Keratinocyte (primary cell): ENCODE results near the gene CXorf65. TPM values are rescaled to one million over a fixed set of nuclear protein-coding genes. Genes with fewer than 3 reads are reported as not detected.

Experiments used
- DNase-seq: peaks from one replicate; pipeline ENCODE4 v3.0.0-alpha.2; 2011; ENCODE audit warnings: low read depth, missing footprints, low spot score
- FAIRE-seq: peaks from 2 replicates; lab custom pipeline; 2011; peaks lifted over from hg19 to GRCh38; lab: Jason Lieb, UNC
- H2AFZ ChIP-seq: 2 replicates; pipeline ENCODE4 v1.6.0; 2012; ENCODE audit warnings: low read length, control low read depth, inconsistent platforms; ENCODE audit not compliant: control insufficient read depth
- H3K27ac ChIP-seq: 2 replicates; pipeline ENCODE4 v1.5.1; 2011; ENCODE audit warnings: low read length; ENCODE audit not compliant: control insufficient read depth, insufficient read depth
- H3K27me3 ChIP-seq: 3 replicates; pipeline ENCODE4 v1.6.0; 2011; ENCODE audit warnings: low read length; ENCODE audit not compliant: control insufficient read depth, insufficient read depth; ENCODE audit errors: extremely low read depth
- H3K36me3 ChIP-seq, 2 experiments: 2 replicates in 1 of 2; 3 replicates in 1 of 2; pipeline ENCODE4 v1.5.1; 2011; ENCODE audit warnings: low read length in 2 of 2, mild to moderate bottlenecking in 1 of 2; ENCODE audit not compliant: control insufficient read depth in 2 of 2, insufficient read depth in 2 of 2; ENCODE audit errors: extremely low read depth in 1 of 2
- H3K4me1 ChIP-seq: 3 replicates; pipeline ENCODE4 v1.5.1; 2011; ENCODE audit warnings: low read length; ENCODE audit not compliant: control insufficient read depth, insufficient read depth; ENCODE audit errors: extremely low read depth
- H3K4me2 ChIP-seq: 3 replicates; pipeline ENCODE4 v1.6.0; 2011; ENCODE audit warnings: low read depth, low read length; ENCODE audit not compliant: control insufficient read depth, insufficient read depth; ENCODE audit errors: extremely low read depth
- H3K4me3 ChIP-seq, 3 experiments: fragments of 200-600 bp in 1 of 3; sonication (generic) in 1 of 3; 2 replicates in 2 of 3; 3 replicates in 1 of 3; pipeline ENCODE4 v1.5.1; 2011 to 2016; ENCODE audit warnings: low read length in 3 of 3, mild to moderate bottlenecking in 3 of 3, control low read depth in 2 of 3, inconsistent platforms in 1 of 3, low read depth in 1 of 3, mixed read lengths in 1 of 3, mixed run types in 1 of 3, moderate library complexity in 1 of 3; ENCODE audit not compliant: control insufficient read depth in 2 of 3, insufficient read depth in 2 of 3; ENCODE audit errors: extremely low read depth in 1 of 3
- H3K79me2 ChIP-seq: 2 replicates; pipeline ENCODE4 v1.6.0; 2012; ENCODE audit warnings: low read length; ENCODE audit not compliant: control insufficient read depth, insufficient read depth
- H3K9ac ChIP-seq: 3 replicates; pipeline ENCODE4 v1.6.0; 2011; ENCODE audit warnings: low read length; ENCODE audit not compliant: control insufficient read depth, insufficient read depth; ENCODE audit errors: extremely low read depth
- H3K9me1 ChIP-seq: 3 replicates; pipeline ENCODE4 v1.6.0; 2011; ENCODE audit warnings: low read length; ENCODE audit not compliant: control insufficient read depth, insufficient read depth; ENCODE audit errors: extremely low read depth
- H3K9me3 ChIP-seq: 2 replicates; pipeline ENCODE4 v1.5.1; 2012; ENCODE audit warnings: low read depth, low read length; ENCODE audit not compliant: control insufficient read depth
- H4K20me1 ChIP-seq: 3 replicates; pipeline ENCODE4 v1.6.0; 2011; ENCODE audit warnings: low read length; ENCODE audit not compliant: control insufficient read depth, insufficient read depth; ENCODE audit errors: extremely low read depth
- EZH2 ChIP-seq: IDR thresholded peaks from one replicate; pipeline ENCODE4 v1.6.1; 2012; ENCODE audit warnings: inconsistent platforms, mild to moderate bottlenecking, low read length, moderate library complexity
- dilution Hi-C: fragments of 300-500 bp; cut with MboI; formaldehyde crosslinking; loops from one replicate; pipeline ENCODE4 v1.7.0; 2020; ENCODE audit warnings: low sequenced_read_pairs; ENCODE audit not compliant: extremely low pct_ligation_motif_present
- polyA plus RNA-seq, 5 experiments: library from polyadenylated mRNA; depleted of rRNA in 3 of 5; stranded (reverse) in 3 of 5; stranded (forward) in 1 of 5; unstranded in 1 of 5; fragments of >200 nt; gene quantifications; 1 replicate in 1 of 5; 2 replicates in 3 of 5; 3 replicates in 1 of 5; pipeline versions ENCODE4 v1.2.1 to v1.2.3, GENCODE V29; 2011 to 2012; ENCODE audit warnings: missing spikeins in 2 of 5, low read depth in 1 of 5, low replicate concordance in 1 of 5
- TF ChIP-seq, protein P1 (sequence below), 3 experiments: IDR thresholded peaks in 1 of 3; conservative IDR thresholded peaks in 1 of 3; optimal IDR thresholded peaks in 1 of 3; 2 replicates in 2 of 3; 3 replicates in 1 of 3; pipeline versions ENCODE3 to v1.5.1; 2011; ENCODE audit warnings: low read length in 3 of 3, mild to moderate bottlenecking in 3 of 3, moderate library complexity in 2 of 3, control low read depth in 1 of 3, inconsistent platforms in 1 of 3; ENCODE audit not compliant: insufficient read depth in 2 of 3; ENCODE audit errors: extremely low read depth in 1 of 3

CXorf65 gene
- polyA plus RNA-seq, 1 donor (not counting 4 experiments of a cell fraction or from before 2014, with no cell fraction given), result not detected

- H3K9ac ChIP-seq, result no peak overlapping the region
- H3K4me3 ChIP-seq, result no peak overlapping the region
- H3K27me3 ChIP-seq, result no peaks in the 10 kb centered on the region
- TF ChIP-seq, protein P1, sequence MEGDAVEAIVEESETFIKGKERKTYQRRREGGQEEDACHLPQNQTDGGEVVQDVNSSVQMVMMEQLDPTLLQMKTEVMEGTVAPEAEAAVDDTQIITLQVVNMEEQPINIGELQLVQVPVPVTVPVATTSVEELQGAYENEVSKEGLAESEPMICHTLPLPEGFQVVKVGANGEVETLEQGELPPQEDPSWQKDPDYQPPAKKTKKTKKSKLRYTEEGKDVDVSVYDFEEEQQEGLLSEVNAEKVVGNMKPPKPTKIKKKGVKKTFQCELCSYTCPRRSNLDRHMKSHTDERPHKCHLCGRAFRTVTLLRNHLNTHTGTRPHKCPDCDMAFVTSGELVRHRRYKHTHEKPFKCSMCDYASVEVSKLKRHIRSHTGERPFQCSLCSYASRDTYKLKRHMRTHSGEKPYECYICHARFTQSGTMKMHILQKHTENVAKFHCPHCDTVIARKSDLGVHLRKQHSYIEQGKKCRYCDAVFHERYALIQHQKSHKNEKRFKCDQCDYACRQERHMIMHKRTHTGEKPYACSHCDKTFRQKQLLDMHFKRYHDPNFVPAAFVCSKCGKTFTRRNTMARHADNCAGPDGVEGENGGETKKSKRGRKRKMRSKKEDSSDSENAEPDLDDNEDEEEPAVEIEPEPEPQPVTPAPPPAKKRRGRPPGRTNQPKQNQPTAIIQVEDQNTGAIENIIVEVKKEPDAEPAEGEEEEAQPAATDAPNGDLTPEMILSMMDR (optimal IDR thresholded peaks at IDR 0.05 in 1 of 3, IDR thresholded peaks at IDR 0.05 in 1 of 3, conservative IDR thresholded peaks at IDR 0.05 in 1 of 3; ENCODE audit: extremely low read depth in 1 of 3, insufficient read depth in 2 of 3, low read length in 3 of 3), result no peak
- TF ChIP-seq EZH2, result no peak
- no peak overlapping the region for H3K4me2 ChIP-seq
- FAIRE-seq (no peak), DNase-seq (no peak)
- no peaks in the 10 kb centered on the region for H4K20me1 ChIP-seq
- dilution Hi-C loops, result no loop called here
- H3K9me1 ChIP-seq, result no peaks in the 10 kb centered on the region
- no peak overlapping the region for H3K27ac ChIP-seq
- no peaks in the 10 kb centered on the region for H3K4me1 ChIP-seq
- no peak overlapping the region for H2AFZ ChIP-seq
- no peaks in the 10 kb centered on the region for H3K36me3 ChIP-seq
- H3K79me2 ChIP-seq, result no peaks in the 10 kb centered on the region
- H3K9me3 ChIP-seq, result no peaks in the 10 kb centered on the region
These were observed 4.2 kb downstream of the CXorf65 start for GRCh38 chrX:71102292-71102691.

- DNase-seq (no peak), FAIRE-seq (no peak)
- Histone ChIP-seq H3K9me3 (no peaks in the 10 kb centered on the region), H3K27ac (no peak overlapping the region), H2AFZ (no peak overlapping the region), H3K79me2 (no peaks in the 10 kb centered on the region), H3K4me3 (no peak overlapping the region), H4K20me1 (no peaks in the 10 kb centered on the region), H3K9me1 (no peaks in the 10 kb centered on the region), H3K4me1 (no peaks in the 10 kb centered on the region), H3K4me2 (no peak overlapping the region), H3K36me3 (no peaks in the 10 kb centered on the region), H3K27me3 (no peaks in the 10 kb centered on the region), H3K9ac (no peak overlapping the region)
- TF ChIP-seq, protein P1 (optimal IDR thresholded peaks at IDR 0.05 in 1 of 3, IDR thresholded peaks at IDR 0.05 in 1 of 3, conservative IDR thresholded peaks at IDR 0.05 in 1 of 3; ENCODE audit: extremely low read depth in 1 of 3, insufficient read depth in 2 of 3, low read length in 3 of 3), result no peak
- TF ChIP-seq EZH2, result no peak
- dilution Hi-C loops, result no loop called here
These were observed 5.7 kb downstream of the CXorf65 start for GRCh38 chrX:71100581-71101505.
